ENCODE measurements around the gene PSEN2.
"Not testable (repeated sequence)": the region's sequence is repeated elsewhere in the genome, so short reads cannot be mapped to it uniquely, and the experiment has no call there.

Gene PSEN2

GRCh38 chr1:226919995-226920394, 49.6 kb downstream of the PSEN2 start:
- Histone ChIP-seq H3F3A (ENCODE audit: insufficient read depth, low read length) (no peaks in the 10 kb centered on the region), H3K79me2 (ENCODE audit: insufficient read depth, low read length) (no peaks in the 10 kb centered on the region), H4K20me1 (ENCODE audit: insufficient read depth, low read length) (no peaks in the 10 kb centered on the region), H3K27me3 (ENCODE audit: insufficient read depth, low read length) (peaks cover 8% of the 10 kb centered on the region; the same call in 1 of the 2 replicates), H3K27ac (ENCODE audit: low read depth, low read length, poor library complexity, severe bottlenecking) (no peak overlapping the region), H3K4me2 (ENCODE audit: low read length) (no peak overlapping the region), H3K9me2 (ENCODE audit: low read depth, low read length) (no peaks in the 10 kb centered on the region), H3K4me1 (ENCODE audit: insufficient read depth, low read length, severe bottlenecking) (no peaks in the 10 kb centered on the region), H3K36me3 (ENCODE audit: insufficient read depth, low read length) (no peaks in the 10 kb centered on the region), H2AFZ (ENCODE audit: low read length) (no peak overlapping the region), H3K9ac (ENCODE audit: low read length) (no peak overlapping the region), H3K4me3 (ENCODE audit: low read depth, low read length, poor library complexity, severe bottlenecking) (no peak overlapping the region), H3K9me3 (ENCODE audit: low read length) (no peaks in the 10 kb centered on the region)
- TF ChIP-seq EZH2 (IDR thresholded peaks at IDR 0.05; ENCODE audit: borderline replicate concordance, low read length) (no peak), CTCF (IDR thresholded peaks at IDR 0.05; ENCODE audit: low read length) (no peak)

- no peak for TF ChIP-seq CTCF (IDR thresholded peaks at IDR 0.05; ENCODE audit: low read length)
- no peak for TF ChIP-seq EZH2 (IDR thresholded peaks at IDR 0.05; ENCODE audit: borderline replicate concordance, low read length)
- no peak overlapping the region for H3K27ac ChIP-seq (ENCODE audit: low read depth, low read length, poor library complexity, severe bottlenecking)
- no peaks in the 10 kb centered on the region for H3K36me3 ChIP-seq (ENCODE audit: insufficient read depth, low read length)
- H3K4me3 ChIP-seq (ENCODE audit: low read depth, low read length, poor library complexity, severe bottlenecking), result no peak overlapping the region
- no peaks in the 10 kb centered on the region for H3F3A ChIP-seq (ENCODE audit: insufficient read depth, low read length)
- H3K27me3 ChIP-seq (ENCODE audit: insufficient read depth, low read length), result peaks cover 8% of the 10 kb centered on the region; the same call in 1 of the 2 replicates
- no peaks in the 10 kb centered on the region for H3K9me3 ChIP-seq (ENCODE audit: low read length)
- H3K79me2 ChIP-seq (ENCODE audit: insufficient read depth, low read length), result no peaks in the 10 kb centered on the region
- no peak overlapping the region for H3K4me2 ChIP-seq (ENCODE audit: low read length)
- H4K20me1 ChIP-seq (ENCODE audit: insufficient read depth, low read length), result no peaks in the 10 kb centered on the region
- H3K9me2 ChIP-seq (ENCODE audit: low read depth, low read length), result no peaks in the 10 kb centered on the region
- no peaks in the 10 kb centered on the region for H3K4me1 ChIP-seq (ENCODE audit: insufficient read depth, low read length, severe bottlenecking)
- H3K9ac ChIP-seq (ENCODE audit: low read length), result no peak overlapping the region
- no peak overlapping the region for H2AFZ ChIP-seq (ENCODE audit: low read length)
Observed at GRCh38 chr1:226920446-226920894, 50.1 kb downstream of the PSEN2 start.

- H3K9me2 ChIP-seq (ENCODE audit: low read depth, low read length), result no peaks in the 10 kb centered on the region
- no peaks in the 10 kb centered on the region for H3K36me3 ChIP-seq (ENCODE audit: insufficient read depth, low read length)
- no peak overlapping the region for H3K9ac ChIP-seq (ENCODE audit: low read length)
- no peaks in the 10 kb centered on the region for H3K4me1 ChIP-seq (ENCODE audit: insufficient read depth, low read length, severe bottlenecking)
- H3K27me3 ChIP-seq (ENCODE audit: insufficient read depth, low read length), result peaks cover 8% of the 10 kb centered on the region; the same call in 1 of the 2 replicates
- H3F3A ChIP-seq (ENCODE audit: insufficient read depth, low read length), result no peaks in the 10 kb centered on the region
- no peak overlapping the region for H3K4me2 ChIP-seq (ENCODE audit: low read length)
- H3K27ac ChIP-seq (ENCODE audit: low read depth, low read length, poor library complexity, severe bottlenecking), result no peak overlapping the region
- H4K20me1 ChIP-seq (ENCODE audit: insufficient read depth, low read length), result no peaks in the 10 kb centered on the region
- TF ChIP-seq CTCF (IDR thresholded peaks at IDR 0.05; ENCODE audit: low read length) (no peak), EZH2 (IDR thresholded peaks at IDR 0.05; ENCODE audit: borderline replicate concordance, low read length) (no peak)
- H2AFZ ChIP-seq (ENCODE audit: low read length), result no peak overlapping the region
- no peaks in the 10 kb centered on the region for H3K9me3 ChIP-seq (ENCODE audit: low read length)
- H3K4me3 ChIP-seq (ENCODE audit: low read depth, low read length, poor library complexity, severe bottlenecking), result no peak overlapping the region
- no peaks in the 10 kb centered on the region for H3K79me2 ChIP-seq (ENCODE audit: insufficient read depth, low read length)
Observed at GRCh38 chr1:226921504-226921903, 51.1 kb downstream of the PSEN2 start.

- not testable (repeated sequence) for H3K4me3 ChIP-seq (ENCODE audit: low read depth, low read length, poor library complexity, severe bottlenecking); H2AFZ ChIP-seq (ENCODE audit: low read length); H3K4me1 ChIP-seq (ENCODE audit: insufficient read depth, low read length, severe bottlenecking); H4K20me1 ChIP-seq (ENCODE audit: insufficient read depth, low read length); H3F3A ChIP-seq (ENCODE audit: insufficient read depth, low read length); H3K36me3 ChIP-seq (ENCODE audit: insufficient read depth, low read length); H3K9me3 ChIP-seq (ENCODE audit: low read length); H3K27ac ChIP-seq (ENCODE audit: low read depth, low read length, poor library complexity, severe bottlenecking); H3K9ac ChIP-seq (ENCODE audit: low read length); H3K79me2 ChIP-seq (ENCODE audit: insufficient read depth, low read length); H3K9me2 ChIP-seq (ENCODE audit: low read depth, low read length); H3K4me2 ChIP-seq (ENCODE audit: low read length); H3K27me3 ChIP-seq (ENCODE audit: insufficient read depth, low read length)
Observed at GRCh38 chr1:226929260-226930111, 59.1 kb downstream of the PSEN2 start.
